ENCODE data around the gene KLC1. TPM values are rescaled to one million over a fixed set of nuclear protein-coding genes. Genes with fewer than 3 reads are reported as not detected.

The KLC1 gene
- total and polyA plus RNA-seq, 2 donors (not counting 1 experiment from before 2014, with no cell fraction given): 102 to 243 TPM

DNA sequence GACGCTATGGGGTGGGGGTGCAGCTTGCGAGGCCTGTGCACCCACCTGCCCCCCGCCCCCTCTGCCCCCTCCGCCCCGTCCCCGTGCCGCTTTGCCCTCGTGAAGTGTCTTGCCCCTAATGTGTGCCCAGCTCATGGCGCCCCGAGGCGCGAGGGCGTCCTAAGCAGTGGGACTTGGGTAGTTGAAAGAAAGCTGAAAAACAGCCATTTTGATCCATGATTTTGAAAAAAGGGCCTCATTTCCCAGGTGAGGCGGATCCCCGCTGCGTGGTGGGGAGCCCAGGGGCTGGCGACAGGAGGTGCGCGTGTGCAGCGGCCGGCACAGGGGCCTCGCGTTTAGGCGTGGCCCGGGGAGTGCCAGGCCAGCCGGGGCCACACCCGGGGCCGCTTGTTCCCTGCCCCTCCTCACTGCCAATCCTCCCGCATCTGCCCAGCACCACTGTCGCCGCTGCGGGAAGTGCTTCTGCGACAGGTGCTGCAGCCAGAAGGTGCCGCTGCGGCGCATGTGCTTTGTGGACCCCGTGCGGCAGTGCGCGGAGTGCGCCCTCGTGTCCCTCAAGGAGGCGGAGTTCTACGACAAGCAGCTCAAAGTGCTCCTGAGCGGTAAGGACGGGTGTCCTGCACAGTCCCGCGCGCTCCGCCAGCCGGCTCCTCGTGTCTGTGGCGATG is 98.4 kb downstream of the KLC1 start:
- H3K4me3 Mint-ChIP-seq: no peak overlapping the region
- H2AFZ ChIP-seq (ENCODE audit: insufficient read depth, low read depth, low read length, poor library complexity, severe bottlenecking): no peak overlapping the region
- H3K27me3 ChIP-seq (replicated peaks in 1 of 4; ENCODE audit: control extremely low read depth in 1 of 4, control insufficient read depth in 3 of 4, insufficient read depth in 4 of 4, low read length in 3 of 4): no peaks in the 10 kb centered on the region
- no peak overlapping the region for H3K27ac Mint-ChIP-seq
- no peaks in the 10 kb centered on the region for H3K9me3 Mint-ChIP-seq (ENCODE audit: insufficient read depth)
- H3K4me2 ChIP-seq (replicated peaks; ENCODE audit: low read depth, low read length, poor library complexity, severe bottlenecking): no peak overlapping the region
- peaks cover 6% of the 10 kb centered on the region for H3K79me2 ChIP-seq (ENCODE audit: control insufficient read depth, insufficient read depth, low read length)
- POLR2A ChIA-PET: no interaction called here
- H3K4me3 ChIP-seq (ENCODE audit: control extremely low read depth in 1 of 5, extremely low read depth in 1 of 5, insufficient read depth in 1 of 5, low read depth in 2 of 5, low read length in 4 of 5): no peak overlapping the region
- TF ChIP-seq EZH2 (IDR thresholded peaks at IDR 0.05; ENCODE audit: borderline replicate concordance, insufficient read depth, low read depth, low read length, poor library complexity, severe bottlenecking): no peak
- TF ChIP-seq, protein P1, sequence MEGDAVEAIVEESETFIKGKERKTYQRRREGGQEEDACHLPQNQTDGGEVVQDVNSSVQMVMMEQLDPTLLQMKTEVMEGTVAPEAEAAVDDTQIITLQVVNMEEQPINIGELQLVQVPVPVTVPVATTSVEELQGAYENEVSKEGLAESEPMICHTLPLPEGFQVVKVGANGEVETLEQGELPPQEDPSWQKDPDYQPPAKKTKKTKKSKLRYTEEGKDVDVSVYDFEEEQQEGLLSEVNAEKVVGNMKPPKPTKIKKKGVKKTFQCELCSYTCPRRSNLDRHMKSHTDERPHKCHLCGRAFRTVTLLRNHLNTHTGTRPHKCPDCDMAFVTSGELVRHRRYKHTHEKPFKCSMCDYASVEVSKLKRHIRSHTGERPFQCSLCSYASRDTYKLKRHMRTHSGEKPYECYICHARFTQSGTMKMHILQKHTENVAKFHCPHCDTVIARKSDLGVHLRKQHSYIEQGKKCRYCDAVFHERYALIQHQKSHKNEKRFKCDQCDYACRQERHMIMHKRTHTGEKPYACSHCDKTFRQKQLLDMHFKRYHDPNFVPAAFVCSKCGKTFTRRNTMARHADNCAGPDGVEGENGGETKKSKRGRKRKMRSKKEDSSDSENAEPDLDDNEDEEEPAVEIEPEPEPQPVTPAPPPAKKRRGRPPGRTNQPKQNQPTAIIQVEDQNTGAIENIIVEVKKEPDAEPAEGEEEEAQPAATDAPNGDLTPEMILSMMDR (IDR thresholded peaks at IDR 0.05): no peak
- peaks cover 0 to 8% of the 10 kb centered on the region in 2 experiments for H3K36me3 ChIP-seq (replicated peaks in 1 of 2; ENCODE audit: control extremely low read depth in 1 of 2, control insufficient read depth in 1 of 2, extremely low read depth in 1 of 2, insufficient read depth in 2 of 2, low read length in 1 of 2)
- H3K9me3 ChIP-seq (ENCODE audit: control extremely low read depth in 1 of 3, control insufficient read depth in 2 of 3, insufficient read depth in 1 of 3, low read length in 2 of 3): no peaks in the 10 kb centered on the region
- no peak overlapping the region for H3K27ac ChIP-seq (ENCODE audit: low read length in 2 of 2)
- CTCF ChIA-PET: no interaction called here
- no peak for DNase-seq
- WGBS (ENCODE audit: insufficient coverage): 95% methylated on average over 47 of the region's 53 CpGs
- H3K4me1 Mint-ChIP-seq: no peaks in the 10 kb centered on the region
- no peak for ATAC-seq (ENCODE audit: low read depth)
- no peaks in the 10 kb centered on the region for H3K27me3 Mint-ChIP-seq
- intact Hi-C loops (cut with micrococcal nuclease): no loop called here
- H4K20me1 ChIP-seq (ENCODE audit: control insufficient read depth, insufficient read depth, low read length, poor library complexity, severe bottlenecking): no peaks in the 10 kb centered on the region
- H3K4me1 ChIP-seq (ENCODE audit: control insufficient read depth in 2 of 2, insufficient read depth in 2 of 2, low read length in 2 of 2): no peaks in the 10 kb centered on the region
- H3K9ac ChIP-seq (ENCODE audit: low read length): no peak overlapping the region

DNA sequence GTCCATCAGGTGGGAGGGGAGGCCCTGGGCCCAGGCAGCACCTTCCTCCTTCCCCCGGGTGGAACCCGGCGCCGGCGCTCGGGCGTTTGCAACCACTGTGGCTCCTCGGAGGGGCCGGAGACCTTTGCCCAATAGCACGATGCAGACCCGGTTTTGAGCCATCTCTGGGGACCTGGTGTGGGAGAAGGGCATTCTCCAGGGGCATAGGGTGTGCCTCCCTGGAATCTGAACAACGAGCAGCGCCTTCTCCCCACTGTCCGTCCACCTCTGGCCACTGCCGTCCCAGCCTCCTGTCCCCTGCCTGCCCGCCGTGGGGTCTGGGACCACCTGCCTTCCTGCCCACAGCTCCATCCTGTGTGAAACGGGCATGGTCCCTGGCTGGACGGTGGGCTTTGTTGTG is 99.1 kb downstream of the KLC1 start:
- intact Hi-C loops (cut with micrococcal nuclease): no loop called here
- 96% methylated on average over 18 of the region's 19 CpGs for WGBS (ENCODE audit: insufficient coverage)
- H3K27ac ChIP-seq (ENCODE audit: low read length in 2 of 2): no peak overlapping the region
- DNase-seq (no peak), ATAC-seq (ENCODE audit: low read depth) (no peak)
- ChIA-PET POLR2A (no interaction called here), CTCF (no interaction called here)
- H3K79me2 ChIP-seq (ENCODE audit: control insufficient read depth, insufficient read depth, low read length): peaks cover 4% of the 10 kb centered on the region
- no peaks in the 10 kb centered on the region for H3K9me3 Mint-ChIP-seq (ENCODE audit: insufficient read depth)
- no peak overlapping the region for H3K27ac Mint-ChIP-seq
- no peak overlapping the region for H3K4me2 ChIP-seq (replicated peaks; ENCODE audit: low read depth, low read length, poor library complexity, severe bottlenecking)
- no peaks in the 10 kb centered on the region for H3K4me1 Mint-ChIP-seq
- H3K4me3 Mint-ChIP-seq: no peak overlapping the region
- TF ChIP-seq EZH2 (IDR thresholded peaks at IDR 0.05; ENCODE audit: borderline replicate concordance, insufficient read depth, low read depth, low read length, poor library complexity, severe bottlenecking): no peak
- TF ChIP-seq, protein P1 (IDR thresholded peaks at IDR 0.05): no peak
- no peak overlapping the region for H2AFZ ChIP-seq (ENCODE audit: insufficient read depth, low read depth, low read length, poor library complexity, severe bottlenecking)
- no peaks in the 10 kb centered on the region for H4K20me1 ChIP-seq (ENCODE audit: control insufficient read depth, insufficient read depth, low read length, poor library complexity, severe bottlenecking)
- no peaks in the 10 kb centered on the region for H3K9me3 ChIP-seq (ENCODE audit: control extremely low read depth in 1 of 3, control insufficient read depth in 2 of 3, insufficient read depth in 1 of 3, low read length in 2 of 3)
- H3K4me1 ChIP-seq (ENCODE audit: control insufficient read depth in 2 of 2, insufficient read depth in 2 of 2, low read length in 2 of 2): no peaks in the 10 kb centered on the region
- H3K36me3 ChIP-seq (replicated peaks in 1 of 2; ENCODE audit: control extremely low read depth in 1 of 2, control insufficient read depth in 1 of 2, extremely low read depth in 1 of 2, insufficient read depth in 2 of 2, low read length in 1 of 2): peaks cover 0 to 8% of the 10 kb centered on the region in 2 experiments
- H3K27me3 Mint-ChIP-seq: no peaks in the 10 kb centered on the region
- H3K4me3 ChIP-seq (ENCODE audit: control extremely low read depth in 1 of 5, extremely low read depth in 1 of 5, insufficient read depth in 1 of 5, low read depth in 2 of 5, low read length in 4 of 5): no peak overlapping the region
- H3K27me3 ChIP-seq (replicated peaks in 1 of 4; ENCODE audit: control extremely low read depth in 1 of 4, control insufficient read depth in 3 of 4, insufficient read depth in 4 of 4, low read length in 3 of 4): no peaks in the 10 kb centered on the region
- no peak overlapping the region for H3K9ac ChIP-seq (ENCODE audit: low read length)

Measured in B cell (primary cell).